ENCODE measurements around the gene STOX1. TPM values are rescaled to one million over a fixed set of nuclear protein-coding genes. Genes with fewer than 3 reads are reported as not detected.
A peak's percentile ranks its signal among the peaks of the same experiment; 100 is the strongest.

Gene STOX1
- total and polyA plus RNA-seq, 9 donors = 0.71 to 11.5 (median 1.3) TPM

DNA sequence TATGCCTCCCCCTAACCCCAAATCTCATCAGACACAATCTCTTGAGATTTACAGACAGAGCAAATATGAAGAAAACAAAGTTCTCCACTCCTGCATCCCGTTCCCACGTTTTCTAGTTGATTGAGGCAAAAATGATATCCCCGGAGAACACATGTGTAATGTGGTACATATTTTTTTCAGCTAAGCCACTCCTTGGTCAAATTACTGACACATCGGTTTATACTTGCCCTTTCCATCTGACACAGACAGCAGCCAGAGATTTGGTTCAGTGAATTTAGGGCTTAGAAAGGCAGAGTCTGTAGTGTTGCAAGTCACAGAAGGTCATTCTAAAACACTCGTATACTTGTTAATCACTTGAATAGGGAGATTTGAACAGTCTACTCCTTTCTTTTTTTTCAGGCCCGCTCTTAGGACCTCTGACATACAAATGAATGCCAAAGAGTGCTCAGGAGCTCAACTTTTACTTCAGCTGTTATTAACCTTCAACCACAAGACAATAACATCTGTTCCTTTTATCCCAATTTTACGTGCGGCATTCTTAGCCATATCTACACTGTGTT is 71.9 kb downstream of the STOX1 start:
- no peak overlapping the region for H3K27ac ChIP-seq
- intact Hi-C loops (cut with DNase I) = loop anchor here in 2 of 4 donors (10.0 kb wide), 2 partner anchors 344 to 494 kb away; partner anchors contain the start of gene RUFY2 (in 1 of the 2)
- H3K4me1 ChIP-seq (ENCODE audit: insufficient read depth) = no peaks in the 10 kb centered on the region
- no peaks in the 10 kb centered on the region for H3K36me3 ChIP-seq
- H3K27me3 ChIP-seq = no peaks in the 10 kb centered on the region
- TF ChIP-seq, protein P1, sequence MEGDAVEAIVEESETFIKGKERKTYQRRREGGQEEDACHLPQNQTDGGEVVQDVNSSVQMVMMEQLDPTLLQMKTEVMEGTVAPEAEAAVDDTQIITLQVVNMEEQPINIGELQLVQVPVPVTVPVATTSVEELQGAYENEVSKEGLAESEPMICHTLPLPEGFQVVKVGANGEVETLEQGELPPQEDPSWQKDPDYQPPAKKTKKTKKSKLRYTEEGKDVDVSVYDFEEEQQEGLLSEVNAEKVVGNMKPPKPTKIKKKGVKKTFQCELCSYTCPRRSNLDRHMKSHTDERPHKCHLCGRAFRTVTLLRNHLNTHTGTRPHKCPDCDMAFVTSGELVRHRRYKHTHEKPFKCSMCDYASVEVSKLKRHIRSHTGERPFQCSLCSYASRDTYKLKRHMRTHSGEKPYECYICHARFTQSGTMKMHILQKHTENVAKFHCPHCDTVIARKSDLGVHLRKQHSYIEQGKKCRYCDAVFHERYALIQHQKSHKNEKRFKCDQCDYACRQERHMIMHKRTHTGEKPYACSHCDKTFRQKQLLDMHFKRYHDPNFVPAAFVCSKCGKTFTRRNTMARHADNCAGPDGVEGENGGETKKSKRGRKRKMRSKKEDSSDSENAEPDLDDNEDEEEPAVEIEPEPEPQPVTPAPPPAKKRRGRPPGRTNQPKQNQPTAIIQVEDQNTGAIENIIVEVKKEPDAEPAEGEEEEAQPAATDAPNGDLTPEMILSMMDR (IDR thresholded peaks at IDR 0.05) = no peak
- no peak for TF ChIP-seq EP300 (IDR thresholded peaks at IDR 0.05)
- TF ChIP-seq POLR2A (IDR thresholded peaks at IDR 0.05) = no peak
- 82 to 87% (median 84%) methylated on average over 8 of the region's 8 CpGs for WGBS, 3 donors
- H3K9me3 ChIP-seq = no peaks in the 10 kb centered on the region
- no peak for DNase-seq
- no peak overlapping the region for H3K4me3 ChIP-seq

DNA sequence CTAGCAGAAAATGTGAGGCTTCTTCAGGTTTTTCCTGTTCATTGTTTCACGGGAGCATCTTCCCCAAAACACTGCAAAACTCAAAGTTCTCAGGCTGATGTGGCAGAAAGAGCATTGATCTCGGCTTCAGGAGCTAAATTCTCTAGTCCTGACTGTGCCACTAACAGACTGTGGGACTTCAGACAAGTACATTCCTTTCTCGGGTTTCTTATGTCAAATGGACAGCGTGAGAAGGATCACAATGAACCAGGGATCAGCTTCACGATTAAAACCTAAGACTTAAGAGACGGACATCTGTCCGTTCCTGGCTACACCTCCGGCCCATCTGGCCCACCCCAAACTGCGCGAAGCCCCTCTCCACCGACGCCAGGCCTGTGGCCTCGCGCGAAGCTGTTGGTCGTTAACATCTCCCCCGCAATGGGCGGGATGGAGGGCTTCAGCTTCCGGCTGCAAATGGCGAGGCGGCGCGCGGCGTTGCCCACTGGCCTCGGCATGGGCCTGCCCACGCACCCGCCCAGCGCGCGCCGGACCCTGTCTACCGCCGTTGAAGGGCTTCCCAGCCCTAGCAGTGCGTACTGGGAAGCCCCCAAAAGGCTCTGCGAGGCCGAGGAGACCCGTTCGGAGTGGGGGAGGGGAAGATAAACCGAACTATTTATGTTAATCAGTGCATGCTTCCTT is 73.2 kb downstream of the STOX1 start:
- H3K36me3 ChIP-seq = no peaks in the 10 kb centered on the region
- H3K4me1 ChIP-seq (ENCODE audit: insufficient read depth) = no peaks in the 10 kb centered on the region
- H3K27ac ChIP-seq = peak overlapping the region; percentile 96 to 99
- WGBS, 3 donors = 3% methylated on average over 40 of the region's 40 CpGs
- DNase-seq = peak in 2 of 5 donors; percentile 86 to 88
- H3K9me3 ChIP-seq = no peaks in the 10 kb centered on the region
- no peaks in the 10 kb centered on the region for H3K27me3 ChIP-seq
- TF ChIP-seq, protein P1 (IDR thresholded peaks at IDR 0.05) = peak in 1 of 3 donors; percentile 6
- TF ChIP-seq EP300 (IDR thresholded peaks at IDR 0.05) = no peak
- peak overlapping the region; percentile 60 for H3K4me3 ChIP-seq
- intact Hi-C loops (cut with DNase I) = loop anchor here in 1 of 4 donors (10.0 kb wide), 1 partner anchor 504 kb away; no protein-coding TSS in a partner anchor

DNA sequence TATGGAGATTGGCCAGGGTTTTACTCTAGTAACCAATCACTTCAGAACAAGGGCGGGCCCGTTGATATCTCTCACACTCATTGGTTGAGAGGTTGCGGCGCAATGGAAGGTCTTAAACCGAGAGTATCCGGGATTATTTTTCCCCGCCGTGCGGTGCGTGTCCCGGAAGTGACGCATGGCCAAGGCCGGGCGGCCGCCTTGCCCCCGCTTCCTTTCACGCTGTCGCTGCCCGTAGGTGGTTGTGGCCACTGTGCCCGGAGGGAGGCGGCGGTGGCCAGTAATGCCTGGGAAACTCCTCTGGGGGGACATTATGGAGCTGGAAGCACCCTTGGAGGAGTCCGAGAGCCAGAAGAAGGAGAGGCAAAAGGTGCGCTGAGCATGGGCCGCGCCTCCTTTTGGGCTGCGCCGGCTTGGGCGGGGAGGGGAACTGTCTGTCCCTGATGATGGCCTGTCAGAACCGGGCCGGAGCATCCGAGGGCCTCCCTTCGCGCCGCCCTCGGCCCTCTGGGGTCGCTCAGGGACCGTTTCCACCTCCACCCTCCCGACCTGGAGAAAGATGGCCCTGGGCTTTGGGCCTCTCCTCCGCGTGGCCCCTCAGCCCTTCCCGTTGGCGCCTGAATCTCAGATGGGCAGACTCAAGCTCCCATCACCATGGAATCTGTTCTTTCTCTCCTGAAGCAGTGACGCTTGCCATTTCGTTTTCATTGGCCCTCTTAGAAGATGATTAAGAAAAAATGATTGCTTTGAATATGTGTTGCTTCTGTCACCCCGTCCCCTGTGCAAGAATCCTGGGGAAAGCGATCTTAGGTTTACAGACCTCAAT is 74.0 kb downstream of the STOX1 start, which contains the start of gene DDX50:
DDX50 (plus strand) TSS at position 211 of the 823 bp plus-strand sequence; CDS start at position 281, 70 bp downstream.
- Histone ChIP-seq H3K4me1 (ENCODE audit: insufficient read depth) (no peaks in the 10 kb centered on the region), H3K27ac (peak within 1 kb of the TSS; percentile 96 to 99), H3K36me3 (no peaks in the 10 kb centered on the region), H3K4me3 (peak within 1 kb of the TSS; percentile 60), H3K27me3 (no peaks in the 10 kb centered on the region), H3K9me3 (no peaks in the 10 kb centered on the region)
- TF ChIP-seq EP300 (IDR thresholded peaks at IDR 0.05) (no peak), POLR2A (IDR thresholded peaks at IDR 0.05) (peak; percentile 65)
- TF ChIP-seq, protein P1 (IDR thresholded peaks at IDR 0.05) = peak in 1 of 3 donors; percentile 25
- peak; percentile 93 to 98 (median 96) for DNase-seq
- intact Hi-C loops (cut with DNase I) = loop anchor here in 1 of 4 donors (10.0 kb wide), 1 partner anchor 503 kb away; no protein-coding TSS in a partner anchor
- WGBS, 3 donors = 0 to 1% (median 1%) methylated on average over 44 to 47 of the region's 47 CpGs

DNA sequence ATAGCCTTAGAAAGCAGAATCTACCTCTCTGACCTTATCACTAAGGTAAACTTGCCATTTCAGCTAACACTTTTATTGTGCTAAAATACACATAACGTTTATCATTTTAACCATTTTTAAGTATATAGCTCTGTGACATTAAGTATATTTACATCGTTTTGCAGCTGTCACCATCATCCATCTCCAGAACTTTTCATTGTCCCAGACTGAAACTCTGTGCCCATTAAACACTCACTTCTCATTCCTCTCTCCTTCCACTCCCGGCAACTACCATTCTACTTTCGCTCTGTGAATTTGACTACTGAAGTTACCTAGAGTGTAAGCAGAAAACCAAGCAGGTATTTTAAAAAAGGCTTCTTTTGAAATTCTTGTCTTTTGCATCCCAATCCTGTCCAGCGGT is 75.1 kb downstream of the STOX1 start:
- intact Hi-C loops (cut with DNase I) = loop anchor here in 1 of 4 donors (10.0 kb wide), 1 partner anchor 502 kb away; no protein-coding TSS in a partner anchor
- TF ChIP-seq, protein P1 (IDR thresholded peaks at IDR 0.05) = no peak
- TF ChIP-seq POLR2A (IDR thresholded peaks at IDR 0.05) (no peak), EP300 (IDR thresholded peaks at IDR 0.05) (no peak)
- no peak for DNase-seq
- Histone ChIP-seq H3K9me3 (no peaks in the 10 kb centered on the region), H3K4me1 (ENCODE audit: insufficient read depth) (no peaks in the 10 kb centered on the region), H3K27ac (no peak overlapping the region), H3K36me3 (no peaks in the 10 kb centered on the region), H3K4me3 (peak overlapping the region; percentile 60), H3K27me3 (no peaks in the 10 kb centered on the region)
- 59 to 73% (median 60%) methylated on average over 5 of the region's 5 CpGs for WGBS, 3 donors

Measured in ovary (tissue), 9 donors.